Ovary (tissue), 9 donors: Measurements from ENCODE around the gene PHOSPHO2. TPM values are rescaled to one million over a fixed set of nuclear protein-coding genes. Genes with fewer than 3 reads are reported as not detected.

Experiments
- DNase-seq, 5 donors: peaks; one replicate each; pipeline ENCODE4 v3.0.0-alpha.2; 2019 to 2020
- H3K27ac ChIP-seq, 2 donors: fragments of 200-600 bp; one replicate each; pipeline versions ENCODE4 v1.5.1 to v1.8.0; 2019 to 2022
- H3K27me3 ChIP-seq: fragments of 200-600 bp; one replicate; pipeline ENCODE4 v1.8.0; 2022
- H3K36me3 ChIP-seq: fragments of 200-600 bp; sonication (generic); one replicate; pipeline ENCODE4 v1.5.1; 2019
- H3K4me1 ChIP-seq: one replicate; pipeline ENCODE4 v1.8.1; 2013; ENCODE audit warnings: mild to moderate bottlenecking, moderate library complexity; ENCODE audit not compliant: insufficient read depth
- H3K4me3 ChIP-seq: fragments of 200-600 bp; sonication (generic); one replicate; pipeline ENCODE4 v1.5.1; 2017
- H3K9me3 ChIP-seq, 2 donors: fragments of 200-600 bp in 1 of 2; sonication (generic) in 1 of 2; one replicate each; pipeline versions ENCODE4 v1.5.1 to v1.8.1; 2013 to 2019; ENCODE audit warnings: mild to moderate bottlenecking in 1 of 2, moderate library complexity in 1 of 2
- EP300 ChIP-seq: sonication (generic); formaldehyde crosslinking; IDR thresholded peaks from one replicate; pipeline ENCODE4 v1.6.1; 2017; ENCODE audit warnings: antibody characterized with exemption
- POLR2A ChIP-seq: fragments of 450-650 bp; IDR thresholded peaks from one replicate; pipeline ENCODE4 v1.6.1; 2017; ENCODE audit warnings: antibody characterized with exemption, mild to moderate bottlenecking, moderate library complexity
- WGBS, 3 donors: extraction: QIAGEN DNeasy Blood & Tissue Kit in 1 of 3; methylation state at CpG; one replicate each; pipeline versions ENCODE4 v1.1.5 to v1.1.7; 2013 to 2017; 5-methylcytosine and 5-hydroxymethylcytosine counted together
- intact Hi-C, 4 donors: fragments of 100-400 bp; cut with DNase I; formaldehyde crosslinking; loops; one replicate each; pipeline versions ENCODE4 v1.11.0 to v1.15.1; 2022 to 2023
- polyA plus RNA-seq, 2 donors: library from polyadenylated mRNA; stranded (reverse); fragments of 200-250 nt in 1 of 2; fragments of 350-450 nt in 1 of 2; fragmentation: Illumina TruSeq in 1 of 2; extraction: RNeasy Lipid Tissue Mini Kit (QIAGEN cat#74804) in 1 of 2; gene quantifications; one replicate each; pipeline ENCODE4 v1.2.3, GENCODE V29; 2013 to 2014
- total RNA-seq, 7 donors: library from RNA; depleted of rRNA in 2 of 7; stranded (reverse); fragments of >200 nt in 2 of 7; fragmentation: NEBNext Ultra II Directional in 3 of 7; extraction: Animal tissue kit (Norgen Biotek cat#: 25700) in 3 of 7; gene quantifications; one replicate each; pipeline versions ENCODE4 v1.1.0 to v1.2.4, GENCODE V29; 2016 to 2023
- TF ChIP-seq, protein P1 (sequence below), 3 donors: fragments of 450-650 bp in 2 of 3; fragments of 200-600 bp in 1 of 3; IDR thresholded peaks; one replicate each; pipeline versions ENCODE4 v1.5.1 to v1.8.0; 2016 to 2022; ENCODE audit warnings: antibody characterized with exemption in 3 of 3, mild to moderate bottlenecking in 1 of 3
- donor health status: DM: no; HTN: no; CAD: no; lungs with moderate emphysema.
- donor health status: DM: no; HTN: no; CAD: no.
- donor health status: Bipolar disorder and iron deficiency.
- donor health status: DM: yes; HTN: yes; CAD: no.
- donor health status: DM: no; HTN: no; CAD: no.
- donor health status: DM: yes; HTN: yes; CAD: no.

The PHOSPHO2 gene
- total and polyA plus RNA-seq, 9 donors, result 2.4 to 7.9 (median 5.8) TPM

DNA sequence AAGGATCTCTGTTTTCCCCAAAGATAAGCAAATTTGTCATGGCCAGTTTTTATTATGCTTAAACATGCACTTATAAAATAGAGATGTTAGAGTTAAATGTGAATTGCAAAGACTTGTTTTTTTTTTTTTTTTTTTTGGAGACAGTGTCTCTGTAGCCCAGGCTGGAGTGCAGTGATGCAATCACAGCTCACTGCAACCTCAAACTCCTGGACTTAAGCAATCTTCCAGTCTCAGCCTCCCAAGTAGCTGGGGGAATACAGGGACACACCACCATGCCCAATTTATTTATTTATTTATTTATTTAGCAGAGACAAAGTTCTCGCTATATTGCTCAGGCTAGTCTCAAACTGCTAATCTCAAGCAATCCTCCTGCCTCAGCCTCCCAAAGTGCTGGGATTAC is 15.1 kb downstream of the PHOSPHO2 start:
- no peaks in the 10 kb centered on the region for H3K4me1 ChIP-seq
- H3K27ac ChIP-seq, result no peak overlapping the region
- no peak overlapping the region for H3K4me3 ChIP-seq
- no peaks in the 10 kb centered on the region for H3K9me3 ChIP-seq
- H3K36me3 ChIP-seq, result no peaks in the 10 kb centered on the region
- H3K27me3 ChIP-seq, result no peaks in the 10 kb centered on the region
- intact Hi-C loops, result loop anchor here in 1 of 4 donors (10.0 kb wide), 1 partner anchor 1115 kb away; no protein-coding TSS in a partner anchor
- no peak for DNase-seq
- 97 to 100% (median 97%) methylated on average over 1 of the region's 1 CpG for WGBS, 3 donors
- no peak for TF ChIP-seq EP300
- no peak for TF ChIP-seq POLR2A
- TF ChIP-seq, protein P1, sequence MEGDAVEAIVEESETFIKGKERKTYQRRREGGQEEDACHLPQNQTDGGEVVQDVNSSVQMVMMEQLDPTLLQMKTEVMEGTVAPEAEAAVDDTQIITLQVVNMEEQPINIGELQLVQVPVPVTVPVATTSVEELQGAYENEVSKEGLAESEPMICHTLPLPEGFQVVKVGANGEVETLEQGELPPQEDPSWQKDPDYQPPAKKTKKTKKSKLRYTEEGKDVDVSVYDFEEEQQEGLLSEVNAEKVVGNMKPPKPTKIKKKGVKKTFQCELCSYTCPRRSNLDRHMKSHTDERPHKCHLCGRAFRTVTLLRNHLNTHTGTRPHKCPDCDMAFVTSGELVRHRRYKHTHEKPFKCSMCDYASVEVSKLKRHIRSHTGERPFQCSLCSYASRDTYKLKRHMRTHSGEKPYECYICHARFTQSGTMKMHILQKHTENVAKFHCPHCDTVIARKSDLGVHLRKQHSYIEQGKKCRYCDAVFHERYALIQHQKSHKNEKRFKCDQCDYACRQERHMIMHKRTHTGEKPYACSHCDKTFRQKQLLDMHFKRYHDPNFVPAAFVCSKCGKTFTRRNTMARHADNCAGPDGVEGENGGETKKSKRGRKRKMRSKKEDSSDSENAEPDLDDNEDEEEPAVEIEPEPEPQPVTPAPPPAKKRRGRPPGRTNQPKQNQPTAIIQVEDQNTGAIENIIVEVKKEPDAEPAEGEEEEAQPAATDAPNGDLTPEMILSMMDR (IDR thresholded peaks at IDR 0.05), result no peak

DNA sequence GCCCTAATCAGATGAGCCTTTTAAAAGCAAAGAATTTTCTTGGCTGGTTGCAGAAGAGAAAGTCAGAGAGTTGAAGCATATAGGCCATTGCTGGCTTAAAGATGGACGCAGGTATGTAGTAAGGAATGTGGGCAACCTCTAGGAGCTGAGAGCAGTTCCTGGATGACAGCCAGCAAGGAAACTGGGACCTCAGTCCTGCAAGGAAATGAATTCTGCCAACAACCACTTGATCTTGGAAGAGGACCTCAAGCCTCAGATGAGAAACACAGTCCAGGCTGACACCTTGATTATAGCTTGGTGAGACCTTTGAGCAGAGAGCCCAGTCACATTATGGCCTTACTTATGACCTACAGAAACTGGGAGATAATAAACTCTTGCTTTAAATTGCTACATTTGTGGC is 15.7 kb downstream of the PHOSPHO2 start:
- WGBS, 3 donors, result 86 to 89% (median 88%) methylated on average over 1 of the region's 1 CpG
- H3K36me3 ChIP-seq, result no peaks in the 10 kb centered on the region
- DNase-seq, result no peak
- no peaks in the 10 kb centered on the region for H3K9me3 ChIP-seq
- no peak overlapping the region for H3K27ac ChIP-seq
- no peaks in the 10 kb centered on the region for H3K27me3 ChIP-seq
- intact Hi-C loops, result loop anchor here in 1 of 4 donors (10.0 kb wide), 1 partner anchor 1115 kb away; no protein-coding TSS in a partner anchor
- TF ChIP-seq POLR2A (no peak), EP300 (no peak)
- TF ChIP-seq, protein P1 (IDR thresholded peaks at IDR 0.05), result no peak
- no peak overlapping the region for H3K4me3 ChIP-seq
- H3K4me1 ChIP-seq, result no peaks in the 10 kb centered on the region

DNA sequence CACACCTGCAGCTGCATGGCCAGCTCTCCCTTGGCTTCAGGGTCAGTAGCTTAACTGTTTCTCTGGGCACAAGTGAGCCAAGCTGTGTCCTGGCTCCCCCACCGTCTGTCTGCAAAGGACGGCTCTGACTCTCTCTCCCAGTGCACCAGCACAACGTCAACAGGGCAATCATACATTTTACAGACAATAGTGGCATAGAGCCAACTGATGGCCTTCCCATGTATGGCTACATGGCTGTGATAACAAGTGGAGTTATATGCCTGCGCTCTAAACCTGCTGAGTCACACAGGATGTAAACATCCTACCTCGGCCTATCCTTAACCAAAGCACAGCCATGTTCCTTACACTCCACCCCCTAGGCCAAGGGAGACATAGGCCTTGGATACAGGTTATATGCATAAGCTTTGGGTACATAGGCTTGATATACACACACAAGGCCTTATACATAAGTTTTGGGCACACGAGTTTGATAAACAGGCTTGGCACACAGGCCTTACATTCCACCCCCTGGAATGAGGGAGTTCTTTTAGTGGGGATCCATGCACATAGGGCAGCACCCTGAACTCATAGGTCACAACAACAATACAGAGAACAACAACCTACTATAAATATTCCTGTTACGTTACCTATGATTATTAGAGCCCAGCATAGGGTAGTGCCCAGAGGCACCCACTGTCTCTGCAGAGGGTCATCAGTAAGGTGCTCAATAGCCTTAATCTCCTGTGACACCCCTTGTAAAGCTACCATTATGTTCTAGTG is 17.7 kb downstream of the PHOSPHO2 start:
- TF ChIP-seq POLR2A (no peak), EP300 (no peak)
- TF ChIP-seq, protein P1 (IDR thresholded peaks at IDR 0.05), result no peak
- Histone ChIP-seq H3K27me3 (no peaks in the 10 kb centered on the region), H3K4me3 (no peak overlapping the region), H3K27ac (no peak overlapping the region), H3K36me3 (no peaks in the 10 kb centered on the region), H3K4me1 (peaks cover 7% of the 10 kb centered on the region), H3K9me3 (no peaks in the 10 kb centered on the region)
- WGBS, 3 donors, result 70 to 86% (median 81%) methylated on average over 7 of the region's 7 CpGs
- no peak for DNase-seq
- intact Hi-C loops, result no loop called here

DNA sequence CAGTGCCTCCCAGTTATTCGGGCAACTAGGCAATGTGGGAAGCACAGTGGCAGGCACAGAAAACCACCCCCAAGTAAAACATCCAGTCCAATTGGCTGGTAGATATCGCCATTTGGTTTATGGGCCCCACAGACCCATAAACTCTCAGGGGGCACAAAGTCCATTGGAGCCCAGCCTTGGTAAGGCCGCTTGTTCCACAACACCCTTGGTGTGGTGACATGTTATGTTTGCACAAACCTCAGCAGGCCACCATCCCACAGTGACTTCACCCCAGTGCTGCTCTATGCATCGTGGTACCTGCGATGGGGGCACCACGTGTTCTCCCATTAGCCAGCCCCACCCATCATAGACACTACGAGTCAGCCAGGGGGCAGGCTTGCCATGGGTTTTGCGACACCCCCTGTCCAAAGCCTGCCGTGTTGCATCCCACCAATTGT is 18.5 kb downstream of the PHOSPHO2 start:
- Histone ChIP-seq H3K4me1 (peaks cover 11% of the 10 kb centered on the region), H3K4me3 (no peak overlapping the region), H3K36me3 (no peaks in the 10 kb centered on the region), H3K9me3 (no peaks in the 10 kb centered on the region), H3K27ac (no peak overlapping the region), H3K27me3 (no peaks in the 10 kb centered on the region)
- TF ChIP-seq, protein P1 (IDR thresholded peaks at IDR 0.05), result no peak
- TF ChIP-seq POLR2A (no peak), EP300 (no peak)
- WGBS, 3 donors, result 90 to 98% (median 94%) methylated on average over 9 of the region's 9 CpGs
- intact Hi-C loops, result no loop called here
- no peak for DNase-seq
